Measurements from ENCODE around the gene SLC35F1.

DNA sequence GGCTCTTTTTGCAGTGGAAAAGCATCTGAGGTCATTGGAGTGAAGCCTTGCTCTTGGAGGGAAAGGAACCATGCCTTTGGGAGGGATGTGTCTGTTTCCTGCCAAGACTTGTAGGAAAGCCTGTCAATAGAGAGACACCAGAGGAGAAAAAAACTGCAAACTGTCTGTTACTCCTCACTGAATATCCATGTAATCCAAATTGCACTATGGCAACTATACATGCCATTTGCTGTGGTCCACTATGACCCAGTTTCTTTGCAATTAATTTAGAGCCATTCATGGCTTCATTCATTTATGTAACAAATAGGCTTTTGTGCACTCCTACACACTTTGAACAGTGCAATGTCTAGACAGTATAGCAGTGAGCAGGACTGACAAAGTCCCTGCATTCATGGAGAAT lies 296.5 kb downstream of the SLC35F1 start:
- TF ChIP-seq, protein P1, sequence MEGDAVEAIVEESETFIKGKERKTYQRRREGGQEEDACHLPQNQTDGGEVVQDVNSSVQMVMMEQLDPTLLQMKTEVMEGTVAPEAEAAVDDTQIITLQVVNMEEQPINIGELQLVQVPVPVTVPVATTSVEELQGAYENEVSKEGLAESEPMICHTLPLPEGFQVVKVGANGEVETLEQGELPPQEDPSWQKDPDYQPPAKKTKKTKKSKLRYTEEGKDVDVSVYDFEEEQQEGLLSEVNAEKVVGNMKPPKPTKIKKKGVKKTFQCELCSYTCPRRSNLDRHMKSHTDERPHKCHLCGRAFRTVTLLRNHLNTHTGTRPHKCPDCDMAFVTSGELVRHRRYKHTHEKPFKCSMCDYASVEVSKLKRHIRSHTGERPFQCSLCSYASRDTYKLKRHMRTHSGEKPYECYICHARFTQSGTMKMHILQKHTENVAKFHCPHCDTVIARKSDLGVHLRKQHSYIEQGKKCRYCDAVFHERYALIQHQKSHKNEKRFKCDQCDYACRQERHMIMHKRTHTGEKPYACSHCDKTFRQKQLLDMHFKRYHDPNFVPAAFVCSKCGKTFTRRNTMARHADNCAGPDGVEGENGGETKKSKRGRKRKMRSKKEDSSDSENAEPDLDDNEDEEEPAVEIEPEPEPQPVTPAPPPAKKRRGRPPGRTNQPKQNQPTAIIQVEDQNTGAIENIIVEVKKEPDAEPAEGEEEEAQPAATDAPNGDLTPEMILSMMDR (IDR thresholded peaks at IDR 0.05), result no peak
- TF ChIP-seq POLR2AphosphoS5 (IDR thresholded peaks at IDR 0.05), result no peak
- TF ChIP-seq POLR2A (IDR thresholded peaks at IDR 0.05), result no peak

Data from upper lobe of left lung (tissue), 4 donors.